ENCODE measurements around the gene ZNF670. TPM values are rescaled to one million over a fixed set of nuclear protein-coding genes. Genes with fewer than 3 reads are reported as not detected.

Gene ZNF670
- total and polyA plus RNA-seq, 2 donors (not counting 1 experiment from before 2014, with no cell fraction given), result 0.86 to 4.6 TPM

GRCh38 chr1:247054992-247055415 is 23.6 kb downstream of the ZNF670 start:
- Histone ChIP-seq H2AFZ (ENCODE audit: insufficient read depth, low read depth, low read length, poor library complexity, severe bottlenecking) (no peak overlapping the region), H3K79me2 (ENCODE audit: control insufficient read depth, insufficient read depth, low read length) (peaks cover 59% of the 10 kb centered on the region), H3K4me3 (ENCODE audit: control extremely low read depth in 1 of 5, extremely low read depth in 1 of 5, insufficient read depth in 1 of 5, low read depth in 2 of 5, low read length in 4 of 5) (no peak overlapping the region), H3K27ac (ENCODE audit: low read length in 2 of 2) (no peak overlapping the region), H3K9me3 (ENCODE audit: control extremely low read depth in 1 of 3, control insufficient read depth in 2 of 3, insufficient read depth in 1 of 3, low read length in 2 of 3) (peaks cover 14 to 65% (median 54%) of the 10 kb centered on the region in 3 donors), H3K27me3 (replicated peaks in 1 of 4; ENCODE audit: control extremely low read depth in 1 of 4, control insufficient read depth in 3 of 4, insufficient read depth in 4 of 4, low read length in 3 of 4) (no peaks in the 10 kb centered on the region), H3K36me3 (replicated peaks in 1 of 2; ENCODE audit: control extremely low read depth in 1 of 2, control insufficient read depth in 1 of 2, extremely low read depth in 1 of 2, insufficient read depth in 2 of 2, low read length in 1 of 2) (peaks cover 0 to 2% of the 10 kb centered on the region in 2 experiments), H4K20me1 (ENCODE audit: control insufficient read depth, insufficient read depth, low read length, poor library complexity, severe bottlenecking) (no peaks in the 10 kb centered on the region), H3K9ac (ENCODE audit: low read length) (no peak overlapping the region), H3K4me2 (replicated peaks; ENCODE audit: low read depth, low read length, poor library complexity, severe bottlenecking) (no peak overlapping the region), H3K4me1 (ENCODE audit: control insufficient read depth in 2 of 2, insufficient read depth in 2 of 2, low read length in 2 of 2) (no peaks in the 10 kb centered on the region)
- ATAC-seq (ENCODE audit: low read depth) (no peak), DNase-seq (no peak)
- Mint-ChIP-seq H3K4me1 (peaks cover 2% of the 10 kb centered on the region), H3K27me3 (no peaks in the 10 kb centered on the region), H3K4me3 (no peak overlapping the region), H3K9me3 (ENCODE audit: insufficient read depth) (peaks cover 29% of the 10 kb centered on the region), H3K27ac (no peak overlapping the region)
- CTCF ChIA-PET, result no interaction called here
- POLR2A ChIA-PET, result no interaction called here
- no peak for TF ChIP-seq CTCF (IDR thresholded peaks at IDR 0.05)
- no peak for TF ChIP-seq EZH2 (IDR thresholded peaks at IDR 0.05; ENCODE audit: borderline replicate concordance, insufficient read depth, low read depth, low read length, poor library complexity, severe bottlenecking)
- intact Hi-C loops (cut with micrococcal nuclease), result no loop called here
- 11% methylated on average over 2 of the region's 2 CpGs for WGBS (ENCODE audit: insufficient coverage)

GRCh38 chr1:247047702-247048101 is 30.9 kb downstream of the ZNF670 start:
- DNase-seq (no peak), ATAC-seq (ENCODE audit: low read depth) (no peak)
- intact Hi-C loops (cut with micrococcal nuclease), result no loop called here
- no peak overlapping the region for H3K4me3 ChIP-seq (ENCODE audit: control extremely low read depth in 1 of 5, extremely low read depth in 1 of 5, insufficient read depth in 1 of 5, low read depth in 2 of 5, low read length in 4 of 5)
- Mint-ChIP-seq H3K4me1 (no peaks in the 10 kb centered on the region), H3K4me3 (no peak overlapping the region), H3K27ac (no peak overlapping the region), H3K9me3 (ENCODE audit: insufficient read depth) (peaks cover 44% of the 10 kb centered on the region), H3K27me3 (no peaks in the 10 kb centered on the region)
- WGBS (ENCODE audit: insufficient coverage), result 100% methylated on average over 2 of the region's 2 CpGs
- peaks cover 11 to 86% (median 57%) of the 10 kb centered on the region in 3 donors for H3K9me3 ChIP-seq (ENCODE audit: control extremely low read depth in 1 of 3, control insufficient read depth in 2 of 3, insufficient read depth in 1 of 3, low read length in 2 of 3)
- H3K4me2 ChIP-seq (replicated peaks; ENCODE audit: low read depth, low read length, poor library complexity, severe bottlenecking), result no peak overlapping the region
- no peak overlapping the region for H2AFZ ChIP-seq (ENCODE audit: insufficient read depth, low read depth, low read length, poor library complexity, severe bottlenecking)
- ChIA-PET CTCF (no interaction called here), POLR2A (no interaction called here)
- no peaks in the 10 kb centered on the region for H3K4me1 ChIP-seq (ENCODE audit: control insufficient read depth in 2 of 2, insufficient read depth in 2 of 2, low read length in 2 of 2)
- no peaks in the 10 kb centered on the region for H3K27me3 ChIP-seq (replicated peaks in 1 of 4; ENCODE audit: control extremely low read depth in 1 of 4, control insufficient read depth in 3 of 4, insufficient read depth in 4 of 4, low read length in 3 of 4)
- no peak overlapping the region for H3K9ac ChIP-seq (ENCODE audit: low read length)
- no peaks in the 10 kb centered on the region for H4K20me1 ChIP-seq (ENCODE audit: control insufficient read depth, insufficient read depth, low read length, poor library complexity, severe bottlenecking)
- H3K36me3 ChIP-seq (replicated peaks in 1 of 2; ENCODE audit: control extremely low read depth in 1 of 2, control insufficient read depth in 1 of 2, extremely low read depth in 1 of 2, insufficient read depth in 2 of 2, low read length in 1 of 2), result peaks cover 0 to 2% of the 10 kb centered on the region in 2 experiments
- peaks cover 11% of the 10 kb centered on the region for H3K79me2 ChIP-seq (ENCODE audit: control insufficient read depth, insufficient read depth, low read length)
- no peak overlapping the region for H3K27ac ChIP-seq (ENCODE audit: low read length in 2 of 2)
- TF ChIP-seq EZH2 (IDR thresholded peaks at IDR 0.05; ENCODE audit: borderline replicate concordance, insufficient read depth, low read depth, low read length, poor library complexity, severe bottlenecking) (no peak), CTCF (IDR thresholded peaks at IDR 0.05) (no peak)
